SK-MEL-5 (cell line): ENCODE measurements around the gene PEBP1. TPM values are rescaled to one million over a fixed set of nuclear protein-coding genes. Genes with fewer than 3 reads are reported as not detected.

Experiments
- DNase-seq: peaks from one replicate; pipeline ENCODE4 v3.0.0-alpha.2; 2016; ENCODE audit warnings: low read depth, low spot score
- in situ Hi-C: cut with HindIII; loops from 2 replicates; pipeline ENCODE4 v1.10.0; 2016; ENCODE audit warnings: low sequenced_read_pairs, high pct_unique_total_duplicates, low pct_unique_long_range_greater_than_20kb
- polyA plus RNA-seq, 2 experiments: library from polyadenylated mRNA; depleted of rRNA; stranded (reverse); fragments of >200 nt; gene quantifications; 2 replicates each; pipeline ENCODE4 v1.2.3, GENCODE V29; 2015
- total RNA-seq: library from RNA; depleted of rRNA; stranded (reverse); fragments of >200 nt; shearing (Covaris generic); gene quantifications from 2 replicates; pipeline ENCODE4 v1.2.3, GENCODE V29; 2014; rRNA removed

PEBP1 gene
- 512 and 576 TPM in 2 replicates for total RNA-seq
- 434 and 443 TPM in 2 replicates for polyA plus RNA-seq (2015; cell fraction: cytosol; rRNA removed)
- polyA plus RNA-seq (2015; cell fraction: nucleus; rRNA removed): 147 and 172 TPM in 2 replicates

DNA sequence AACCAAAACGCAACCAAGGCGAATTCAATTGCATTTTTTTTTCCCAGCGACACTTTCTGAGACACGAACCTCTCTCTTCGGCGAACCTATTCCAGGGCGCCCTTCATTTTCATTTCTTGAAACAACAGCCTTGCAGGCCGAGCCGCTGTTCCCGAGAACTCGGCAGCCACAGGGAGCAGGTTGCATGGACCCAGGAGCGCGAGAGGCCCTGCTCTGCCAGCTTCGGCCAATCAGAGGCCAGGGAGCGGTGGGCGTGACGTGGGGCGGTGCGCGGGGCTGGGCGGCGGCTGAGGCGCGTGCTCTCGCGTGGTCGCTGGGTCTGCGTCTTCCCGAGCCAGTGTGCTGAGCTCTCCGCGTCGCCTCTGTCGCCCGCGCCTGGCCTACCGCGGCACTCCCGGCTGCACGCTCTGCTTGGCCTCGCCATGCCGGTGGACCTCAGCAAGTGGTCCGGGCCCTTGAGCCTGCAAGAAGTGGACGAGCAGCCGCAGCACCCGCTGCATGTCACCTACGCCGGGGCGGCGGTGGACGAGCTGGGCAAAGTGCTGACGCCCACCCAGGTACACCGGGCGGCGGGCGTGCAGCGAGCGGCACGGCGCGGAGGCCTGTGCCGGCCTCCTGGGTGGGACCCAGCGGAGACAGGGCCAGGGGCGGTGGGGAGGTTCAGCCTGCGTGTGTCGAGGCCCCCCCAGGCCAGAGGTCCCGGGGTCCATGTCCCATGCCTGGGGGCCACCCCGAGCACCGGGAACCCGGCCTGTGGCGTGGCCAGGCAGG is at the start of gene PEBP1:
PEBP1 (plus strand) TSS at position 337 of the 771 bp plus-strand sequence; CDS start at position 423, 86 bp downstream.
- peak; percentile 86 for DNase-seq
- in situ Hi-C loops: no loop called here

DNA sequence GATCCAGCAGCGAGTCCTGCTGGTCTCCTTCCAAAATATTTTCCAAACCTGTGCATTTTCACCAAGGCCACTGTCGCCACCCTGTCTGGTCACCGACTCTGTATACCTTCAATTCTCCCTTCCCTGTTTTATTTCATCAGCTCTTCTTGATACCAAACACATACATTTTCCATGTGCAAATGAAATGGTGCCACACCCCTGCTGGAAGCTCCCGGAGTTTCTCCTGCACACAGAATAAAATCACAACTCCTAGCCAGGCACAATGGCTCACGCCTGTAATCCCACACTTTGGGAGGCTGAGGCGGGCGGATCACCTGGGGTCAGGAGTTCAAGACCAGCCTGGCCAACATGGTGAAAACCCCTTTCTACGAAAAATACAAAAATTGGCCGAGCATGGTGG is 46.1 kb upstream of the PEBP1 start:
- DNase-seq: no peak
- in situ Hi-C loops: no loop called here

DNA sequence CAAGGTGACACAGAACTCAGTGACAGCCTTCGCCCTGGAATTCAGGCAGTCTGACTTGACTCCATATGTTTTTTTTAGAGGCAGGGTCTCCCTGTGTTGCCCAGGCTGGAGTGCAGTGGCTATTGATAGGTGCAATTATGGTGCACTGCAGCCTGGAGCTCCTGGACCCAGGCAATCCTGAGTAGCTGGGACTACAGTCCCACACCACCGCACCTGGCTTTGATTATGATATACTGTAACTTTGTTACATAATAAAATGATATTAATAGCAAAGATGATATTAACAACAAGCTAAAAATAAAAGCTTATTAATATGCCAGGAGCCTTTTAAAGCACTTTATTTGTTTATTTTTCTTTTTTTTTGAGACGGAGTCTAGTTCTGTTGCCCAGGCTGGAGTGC is 41.9 kb upstream of the PEBP1 start:
- in situ Hi-C loops: no loop called here
- no peak for DNase-seq

DNA sequence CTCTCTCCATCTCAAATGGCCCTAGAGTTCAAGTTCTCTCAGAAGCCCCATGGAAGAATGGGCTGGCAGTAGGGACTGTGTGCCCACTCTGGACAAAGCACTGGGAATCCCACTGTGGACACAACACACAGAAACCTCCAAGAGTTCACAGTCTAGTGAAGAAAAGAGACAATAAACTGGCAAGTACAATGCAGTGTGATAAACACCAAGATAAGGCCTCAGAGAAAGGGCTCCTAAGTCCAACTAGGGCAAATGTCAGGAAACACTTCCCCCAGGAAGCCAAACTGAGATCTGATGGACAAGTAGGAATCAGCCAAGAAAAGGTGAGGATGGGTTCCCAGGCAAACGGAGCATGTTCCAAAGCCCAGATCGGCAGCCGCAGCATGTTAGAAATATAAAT is 37.5 kb upstream of the PEBP1 start:
- DNase-seq: no peak
- in situ Hi-C loops: no loop called here

DNA sequence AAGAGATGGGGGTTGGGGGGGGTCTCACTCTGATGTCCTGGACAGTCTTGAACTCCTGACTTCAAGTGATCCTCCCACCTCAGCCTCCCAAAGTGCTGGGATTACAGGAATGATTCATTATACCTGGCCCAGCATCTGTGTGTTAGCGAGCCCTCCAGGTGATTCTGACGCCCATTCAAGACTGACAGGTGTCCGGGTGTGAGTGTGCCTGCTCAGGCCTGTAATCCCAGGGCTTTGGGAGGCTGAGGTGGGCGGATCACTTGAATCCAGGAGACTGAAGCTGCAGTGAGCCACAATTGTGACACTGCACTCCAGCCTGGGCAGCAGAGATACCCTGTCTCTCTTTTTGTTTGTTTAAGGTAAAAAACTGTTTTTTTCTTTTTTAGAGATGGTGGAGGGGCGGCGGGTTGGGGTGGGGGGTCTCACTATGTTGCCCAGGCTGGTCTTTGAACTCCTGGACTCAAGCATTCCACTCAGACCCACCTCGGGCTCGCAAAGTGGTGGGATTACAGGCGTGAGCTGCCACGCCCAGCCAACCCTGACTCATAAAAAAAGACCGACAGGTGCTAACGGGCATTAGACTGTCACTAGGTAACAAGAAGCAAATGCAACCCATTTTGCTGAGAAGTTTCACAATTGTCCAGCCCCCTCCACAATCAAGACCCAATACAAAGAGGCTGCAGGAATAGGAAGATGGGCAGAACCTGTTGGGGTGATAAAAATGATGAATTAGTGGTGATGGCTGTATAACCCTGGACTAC is 36.8 kb upstream of the PEBP1 start:
- in situ Hi-C loops: no loop called here
- no peak for DNase-seq

DNA sequence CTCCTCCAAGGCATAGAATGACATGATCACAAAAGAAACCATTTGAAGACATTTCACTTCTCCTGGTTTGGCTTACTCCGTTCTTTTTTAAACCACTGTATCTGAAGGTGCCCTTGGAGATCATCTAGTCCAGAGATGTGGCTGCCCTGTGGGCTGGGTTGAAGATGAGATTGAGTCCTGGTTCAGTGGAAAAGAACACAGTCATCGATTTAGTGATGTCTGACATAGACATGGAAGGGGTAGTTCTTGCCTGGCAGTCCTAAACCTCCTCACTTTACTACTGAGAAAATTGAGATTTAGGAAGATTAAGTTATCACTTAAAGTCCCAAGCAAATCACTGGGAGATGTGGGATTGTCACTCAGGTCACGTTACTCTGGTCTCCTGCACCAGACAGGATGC is 34.9 kb upstream of the PEBP1 start:
- no peak for DNase-seq
- in situ Hi-C loops: no loop called here

DNA sequence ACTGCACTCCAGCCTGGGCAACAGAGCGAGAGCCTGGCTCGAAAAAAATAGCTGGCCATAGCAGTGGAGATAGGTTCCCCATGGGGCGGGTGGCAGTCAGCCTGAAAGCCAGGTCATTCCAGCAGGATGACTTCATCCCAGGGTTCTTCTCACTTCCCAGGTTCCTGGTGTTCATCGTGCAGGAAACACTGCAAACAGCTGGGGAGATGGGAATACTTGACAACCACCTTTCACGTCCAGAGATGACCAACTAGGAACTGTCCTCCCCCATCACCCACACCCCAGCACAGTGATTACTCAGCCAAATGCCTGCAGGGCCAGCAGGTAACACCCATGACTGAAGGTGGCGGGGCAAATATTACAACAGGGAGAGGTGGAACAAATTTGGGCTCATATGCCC is 33.9 kb upstream of the PEBP1 start:
- in situ Hi-C loops: no loop called here
- no peak for DNase-seq

DNA sequence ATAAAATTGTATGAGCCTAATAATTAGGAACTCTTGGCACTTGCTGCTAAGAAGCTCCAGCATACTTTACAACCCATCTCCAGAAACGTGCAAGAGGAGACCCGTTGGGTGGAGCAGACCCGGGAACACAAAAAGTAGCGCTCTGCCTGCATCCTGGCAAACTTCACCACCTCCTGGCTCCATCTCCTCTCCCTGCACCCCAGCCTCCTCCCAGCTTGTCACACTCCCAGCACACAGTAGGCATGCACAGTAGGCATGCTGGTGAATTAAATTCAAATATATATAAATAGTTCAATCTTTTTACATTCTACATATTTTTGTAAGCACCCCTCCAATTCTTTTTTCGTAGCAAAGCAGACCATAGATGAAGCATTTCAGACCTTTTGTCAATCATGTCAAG is 33.3 kb upstream of the PEBP1 start:
- no peak for DNase-seq
- in situ Hi-C loops: no loop called here

DNA sequence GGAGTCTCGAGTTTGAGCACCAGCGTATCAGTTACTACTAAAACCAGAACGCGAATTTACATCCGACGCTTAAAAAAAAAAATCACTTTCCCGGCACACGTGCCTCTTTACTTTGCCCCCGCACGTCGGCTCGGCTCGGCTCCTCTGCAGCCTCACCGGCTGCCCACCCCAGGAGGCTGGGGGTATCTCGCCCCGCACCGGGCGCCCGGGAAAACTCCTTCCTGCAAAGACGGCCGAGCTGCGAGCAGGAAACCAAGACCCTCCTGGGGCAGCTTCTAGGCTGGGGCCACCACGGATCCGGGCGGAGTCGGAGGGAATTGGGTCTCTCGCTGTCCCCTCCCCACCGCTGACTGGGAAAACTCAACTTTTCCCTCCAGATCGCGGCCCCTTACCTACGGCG is 32.7 kb upstream of the PEBP1 start:
- no peak for DNase-seq
- in situ Hi-C loops: no loop called here

DNA sequence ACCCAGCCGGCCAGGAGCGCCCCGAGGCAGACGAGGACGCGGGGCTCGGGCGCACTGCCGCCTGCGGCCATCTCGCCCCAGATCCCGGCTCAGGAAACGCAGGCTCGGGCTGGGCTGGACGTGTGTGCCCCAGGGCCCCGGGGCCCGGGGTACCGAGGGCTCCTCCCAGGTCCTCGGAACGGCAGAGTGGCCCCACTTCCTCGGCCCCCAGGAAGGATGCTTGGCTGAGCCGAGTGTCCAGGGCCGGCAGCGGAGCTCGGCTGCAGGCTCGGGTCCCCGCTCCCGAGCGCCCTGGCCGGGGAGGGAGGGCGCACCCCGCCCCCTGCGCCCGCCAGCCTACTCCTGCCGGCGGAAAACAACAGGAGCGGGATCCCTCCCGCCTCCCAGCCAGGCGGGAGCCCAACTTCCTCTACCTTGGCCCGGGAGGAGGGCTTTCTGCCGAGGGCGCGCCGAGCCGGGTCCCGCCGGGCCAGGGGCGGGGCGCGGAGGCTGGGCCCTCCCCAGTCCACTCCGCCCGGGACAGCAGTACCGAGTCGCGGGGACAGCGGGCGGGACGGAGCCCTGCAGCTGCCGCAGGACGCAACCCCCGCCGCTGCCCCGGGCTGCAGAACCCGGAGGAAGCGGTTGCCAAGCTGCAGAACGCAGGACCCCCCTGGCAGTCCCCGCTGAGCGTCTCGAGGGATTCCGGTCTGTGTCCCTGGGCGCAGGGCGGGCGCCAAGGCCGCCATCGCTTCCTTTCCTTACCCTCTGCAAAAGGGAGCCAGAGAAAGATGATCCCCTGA is 32.1 kb upstream of the PEBP1 start, which contains the start of gene VSIG10:
VSIG10 (minus strand) TSS at position 411 of the 782 bp plus-strand sequence; CDS start at position 71, 340 bp downstream.
- DNase-seq: peak; percentile 67
- in situ Hi-C loops: no loop called here

DNA sequence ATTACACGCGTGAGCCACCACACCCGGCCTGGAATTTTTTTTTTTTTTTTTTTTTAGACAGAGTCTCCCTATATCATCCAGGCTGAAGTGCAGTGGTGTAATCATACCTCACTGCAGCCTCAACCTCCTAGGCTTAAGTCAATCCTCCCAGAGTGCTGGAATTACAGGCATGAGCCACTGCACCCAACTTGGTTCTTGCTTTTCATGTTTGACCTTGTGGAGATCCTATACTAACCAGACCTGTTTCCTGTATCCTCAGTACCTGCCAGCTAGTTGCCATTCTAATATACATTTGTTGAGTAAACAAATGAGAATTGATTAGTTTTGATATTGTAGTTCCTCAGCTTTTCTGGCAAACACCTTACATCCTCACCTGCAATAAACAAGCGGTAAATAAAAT is 28.9 kb upstream of the PEBP1 start:
- in situ Hi-C loops: no loop called here
- DNase-seq: no peak

DNA sequence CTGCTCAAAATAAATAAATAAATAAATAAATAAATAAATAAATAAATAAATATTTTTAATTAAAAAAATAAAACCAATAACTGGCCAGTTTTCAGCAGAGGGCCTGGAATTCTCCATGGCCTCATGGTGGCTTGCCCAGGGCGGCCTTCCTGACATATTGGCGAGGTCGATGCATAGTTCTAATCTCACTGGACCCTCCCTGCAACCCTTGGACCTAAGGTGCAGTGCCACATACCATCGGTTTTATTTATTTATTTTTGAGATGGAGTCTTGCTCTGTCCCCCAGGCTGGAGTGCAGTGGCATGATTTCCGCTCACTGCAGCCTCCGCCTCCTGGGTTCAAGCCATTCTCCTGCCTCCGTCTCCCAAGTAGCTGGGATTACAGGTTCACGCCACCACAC is 28.2 kb upstream of the PEBP1 start:
- in situ Hi-C loops: no loop called here
- DNase-seq: no peak

DNA sequence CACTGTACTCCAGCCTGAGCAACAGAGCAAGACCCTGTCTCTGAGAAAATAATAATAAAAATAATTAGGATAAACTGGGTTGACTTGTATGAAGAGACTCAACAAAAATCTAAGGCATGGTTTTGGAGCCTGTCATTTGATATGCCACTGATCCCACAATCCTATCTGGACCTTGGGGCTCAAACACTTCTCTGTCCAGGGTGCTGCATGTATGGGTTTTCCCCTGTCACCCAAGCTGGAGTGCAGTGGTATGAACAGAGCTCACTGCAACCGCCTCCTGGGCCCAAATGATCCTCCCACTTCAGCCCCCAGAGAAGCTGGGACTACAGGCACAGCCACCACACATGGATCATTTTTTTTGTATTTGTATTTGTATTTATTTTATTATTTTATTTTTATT is 26.8 kb upstream of the PEBP1 start:
- in situ Hi-C loops: no loop called here
- no peak for DNase-seq

DNA sequence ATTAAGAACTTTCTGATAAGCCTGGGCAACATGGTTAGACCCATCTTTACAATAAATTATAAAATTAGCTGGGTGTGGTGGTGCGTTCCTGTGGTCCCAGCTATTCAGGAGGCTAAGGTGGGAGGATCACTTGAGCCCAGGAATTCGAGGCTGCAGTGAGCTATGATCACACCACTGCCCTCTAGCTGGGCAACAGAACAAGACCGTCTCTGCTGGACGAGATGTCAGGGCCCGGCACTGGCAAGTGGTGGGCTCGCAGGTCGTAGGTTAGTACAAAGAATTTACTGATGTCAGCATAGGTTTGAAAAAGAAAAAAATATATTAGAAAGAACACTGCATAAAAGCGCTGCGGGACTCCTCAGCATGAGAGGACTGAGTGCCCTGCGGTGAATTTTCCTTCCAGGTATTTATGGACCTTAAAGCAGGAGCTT is 16.5 kb upstream of the PEBP1 start:
- in situ Hi-C loops: no loop called here
- DNase-seq: no peak

DNA sequence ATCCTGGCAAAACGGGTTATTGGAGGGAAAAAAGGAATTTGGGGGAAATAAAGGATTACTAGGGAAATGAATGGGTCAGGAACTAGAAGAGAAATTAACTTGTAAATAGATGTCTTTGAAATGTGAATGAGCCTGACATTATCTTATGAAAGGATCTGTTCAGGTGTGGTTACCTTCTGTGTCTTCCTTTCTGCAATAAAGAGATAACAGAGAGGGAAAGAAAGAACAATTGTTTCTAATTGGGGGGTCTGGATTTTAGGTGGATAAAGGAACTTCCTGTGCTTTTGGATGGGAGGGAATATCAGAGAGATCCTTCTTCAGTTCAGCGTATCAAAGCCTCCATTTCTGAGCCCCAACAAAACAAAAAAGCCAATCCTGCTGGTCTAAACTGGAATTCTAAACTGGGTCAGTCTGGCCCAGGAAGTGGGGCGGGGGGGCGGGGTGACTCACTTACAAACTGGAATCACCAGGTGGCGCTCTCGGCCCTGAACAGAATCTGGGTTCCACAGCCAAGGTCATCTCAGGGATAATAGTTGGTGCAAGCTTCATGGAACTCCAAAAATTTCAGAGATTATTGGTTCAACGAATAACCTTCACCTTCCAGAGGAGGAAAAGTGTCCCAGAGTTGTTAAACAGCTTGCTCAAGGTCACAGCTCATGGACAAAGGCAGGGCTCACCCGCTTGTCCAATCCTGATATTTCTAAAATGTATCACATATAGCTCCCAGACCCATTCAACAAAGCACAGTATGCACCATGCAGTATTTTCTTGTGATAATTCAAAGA is 15.2 kb upstream of the PEBP1 start:
- in situ Hi-C loops: no loop called here
- DNase-seq: peak; percentile 83

DNA sequence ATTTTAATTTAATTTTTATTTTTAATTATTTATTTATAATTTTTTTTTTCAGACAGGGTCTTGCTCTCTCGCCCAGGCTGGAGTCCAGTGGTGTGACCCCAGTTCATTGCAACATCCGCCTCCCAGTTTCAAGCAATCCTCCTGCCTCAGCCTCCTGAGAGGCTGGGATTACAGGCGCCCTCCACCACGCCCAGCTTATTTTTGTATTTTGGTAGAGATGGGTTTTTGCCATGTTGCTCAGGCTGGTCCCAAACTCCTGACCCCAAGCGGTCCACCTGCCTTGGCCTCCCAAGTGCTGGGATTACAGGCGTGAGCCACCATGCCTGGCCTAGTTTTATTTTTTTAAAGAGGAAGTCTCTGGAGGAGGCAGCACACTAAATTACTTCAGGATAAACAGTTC is 13.7 kb upstream of the PEBP1 start:
- in situ Hi-C loops: no loop called here
- no peak for DNase-seq

DNA sequence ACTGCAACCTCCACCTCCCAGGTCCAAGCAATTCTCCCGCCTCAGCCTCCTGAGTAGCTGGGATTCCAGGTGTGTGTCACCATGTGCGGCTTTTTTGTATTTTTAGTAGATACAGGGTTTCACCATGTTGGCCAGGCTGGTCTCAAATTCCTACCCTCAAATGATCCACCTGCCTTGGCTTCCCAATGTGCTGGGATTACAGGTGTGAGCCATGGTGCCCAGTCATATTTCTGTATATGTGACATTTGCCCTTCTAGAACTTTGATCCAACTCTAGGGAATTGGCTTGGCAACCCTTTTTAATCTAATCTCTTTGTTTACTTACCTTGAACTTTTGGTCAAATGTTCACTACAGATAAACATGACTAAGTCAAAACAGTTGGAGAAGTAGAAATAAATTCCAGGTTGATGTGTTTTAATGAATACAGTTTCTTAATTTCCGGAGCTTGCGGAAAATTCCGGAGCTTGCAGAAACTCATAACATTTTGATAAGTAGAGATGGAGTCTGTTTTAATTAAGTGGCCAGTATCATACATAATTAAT is 11.5 kb upstream of the PEBP1 start:
- in situ Hi-C loops: no loop called here
- no peak for DNase-seq
